D721Med (cell line): ENCODE data around the gene RHBG.

Experiments used
- DNase-seq: peaks from one replicate; pipeline ENCODE4 v3.0.0; 2011; ENCODE audit warnings: low spot score; ENCODE audit not compliant: insufficient read length
- FAIRE-seq: peaks from 2 replicates; lab custom pipeline; 2011; peaks lifted over from hg19 to GRCh38; lab: Jason Lieb, UNC
- CTCF ChIP-seq: IDR thresholded peaks from 2 replicates; pipeline ENCODE4 v1.5.1; 2012; ENCODE audit warnings: mild to moderate bottlenecking, control low read depth; ENCODE audit not compliant: insufficient read depth; ENCODE audit errors: missing control alignments

Gene RHBG

DNA sequence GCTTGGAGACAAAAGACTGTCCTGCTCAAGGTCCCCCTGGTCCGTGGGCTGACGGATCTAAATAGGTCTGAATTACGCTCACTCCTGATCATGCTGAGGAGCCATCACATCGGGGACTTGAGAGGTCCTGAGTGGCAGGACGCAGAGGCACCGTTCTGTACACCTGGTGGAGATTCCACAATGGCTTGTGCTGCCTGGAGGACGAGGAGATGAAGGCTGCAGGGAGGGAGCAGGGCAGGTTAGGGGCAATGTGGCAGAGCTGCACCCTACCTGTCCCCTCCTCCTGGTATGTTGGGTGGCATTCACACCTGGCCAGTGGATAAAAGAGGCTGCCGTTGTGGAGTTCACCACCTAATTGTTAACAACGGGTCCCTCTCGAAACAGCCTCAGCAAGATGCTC, 38.7 kb downstream of the RHBG start:
- TF ChIP-seq CTCF, result no peak
- DNase-seq (no peak), FAIRE-seq (no peak)

DNA sequence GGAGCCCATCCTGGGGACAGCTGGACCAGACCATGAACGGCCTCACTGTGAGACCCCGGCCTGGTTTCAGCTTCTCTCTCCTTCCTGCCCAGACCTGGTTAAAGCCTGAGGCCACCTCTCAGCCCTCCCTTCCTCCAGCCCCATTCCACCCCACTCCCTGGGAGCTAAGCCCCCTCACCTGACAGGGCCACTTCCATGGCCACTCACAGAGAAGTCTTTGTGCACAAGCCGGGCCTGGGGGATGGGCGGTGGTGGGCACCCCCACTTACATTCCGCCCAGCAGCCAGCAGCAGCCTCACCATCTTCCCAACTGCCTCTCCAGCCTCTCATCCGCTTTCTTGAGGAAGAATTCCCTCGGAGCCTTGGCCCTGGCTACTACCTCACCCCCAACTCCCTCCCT, 40.4 kb downstream of the RHBG start:
- DNase-seq (no peak), FAIRE-seq (no peak)
- no peak for TF ChIP-seq CTCF

DNA sequence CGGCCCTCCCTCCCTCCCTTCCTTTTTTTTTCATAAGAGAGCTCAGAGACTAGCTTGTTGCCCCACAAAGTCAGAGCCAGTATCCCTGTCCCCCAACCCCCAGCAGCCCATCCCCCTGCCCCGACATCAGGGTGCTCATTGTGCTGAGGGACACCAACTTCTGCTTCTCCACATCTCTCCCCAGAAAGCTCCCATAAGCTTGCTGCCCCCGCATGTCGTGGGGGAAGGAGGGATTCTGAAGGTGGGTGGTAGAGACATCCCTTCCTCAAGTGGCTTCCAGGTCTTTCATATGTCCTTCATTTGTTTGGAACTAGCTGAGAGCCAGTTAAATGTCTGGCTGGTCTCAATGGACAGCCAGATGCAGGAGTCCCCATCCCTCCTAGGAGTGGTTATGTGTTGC, 41.2 kb downstream of the RHBG start:
- TF ChIP-seq CTCF, result no peak

GRCh38 chr1:156410740-156411139, 41.7 kb downstream of the RHBG start:
- TF ChIP-seq CTCF, result no peak
- FAIRE-seq (no peak), DNase-seq (no peak)

More for the DNA sequence above, 41.2 kb downstream of the RHBG start:
- FAIRE-seq, result no peak
- DNase-seq, result no peak

DNA sequence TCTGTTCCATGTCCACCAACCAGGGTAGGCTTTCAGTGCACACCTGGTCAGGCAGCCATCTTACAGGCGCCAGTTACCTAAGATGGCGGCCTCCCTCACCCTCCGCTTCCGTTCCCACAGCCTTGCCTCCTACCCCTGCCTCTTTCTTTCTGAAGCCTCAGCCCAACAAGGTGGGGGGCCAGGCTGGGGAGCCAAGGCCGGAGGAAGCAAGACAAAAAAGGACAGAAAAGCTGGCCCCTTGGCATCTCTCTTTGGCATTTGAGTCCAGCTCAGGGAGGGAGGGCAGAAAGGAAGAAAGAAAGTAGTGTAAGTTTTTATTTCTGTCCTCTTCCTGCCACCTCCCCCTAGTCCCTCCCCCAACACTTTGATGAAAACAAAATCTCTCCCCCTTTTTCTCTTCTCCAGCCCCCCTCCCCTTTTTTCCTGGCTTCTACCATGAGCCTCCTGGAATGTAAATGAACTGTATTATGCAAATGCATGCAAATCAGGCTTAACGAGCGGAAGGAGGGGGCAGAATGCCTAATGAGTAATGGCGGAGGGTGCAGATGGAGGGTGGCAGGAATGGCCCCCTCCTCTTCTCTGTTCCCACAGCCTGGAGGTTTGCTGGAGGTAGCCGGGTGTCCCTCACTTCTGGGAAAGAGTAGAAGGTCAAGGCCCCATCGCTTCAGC, 43.8 kb downstream of the RHBG start:
- no peak for TF ChIP-seq CTCF
- no peak for FAIRE-seq
- no peak for DNase-seq

DNA sequence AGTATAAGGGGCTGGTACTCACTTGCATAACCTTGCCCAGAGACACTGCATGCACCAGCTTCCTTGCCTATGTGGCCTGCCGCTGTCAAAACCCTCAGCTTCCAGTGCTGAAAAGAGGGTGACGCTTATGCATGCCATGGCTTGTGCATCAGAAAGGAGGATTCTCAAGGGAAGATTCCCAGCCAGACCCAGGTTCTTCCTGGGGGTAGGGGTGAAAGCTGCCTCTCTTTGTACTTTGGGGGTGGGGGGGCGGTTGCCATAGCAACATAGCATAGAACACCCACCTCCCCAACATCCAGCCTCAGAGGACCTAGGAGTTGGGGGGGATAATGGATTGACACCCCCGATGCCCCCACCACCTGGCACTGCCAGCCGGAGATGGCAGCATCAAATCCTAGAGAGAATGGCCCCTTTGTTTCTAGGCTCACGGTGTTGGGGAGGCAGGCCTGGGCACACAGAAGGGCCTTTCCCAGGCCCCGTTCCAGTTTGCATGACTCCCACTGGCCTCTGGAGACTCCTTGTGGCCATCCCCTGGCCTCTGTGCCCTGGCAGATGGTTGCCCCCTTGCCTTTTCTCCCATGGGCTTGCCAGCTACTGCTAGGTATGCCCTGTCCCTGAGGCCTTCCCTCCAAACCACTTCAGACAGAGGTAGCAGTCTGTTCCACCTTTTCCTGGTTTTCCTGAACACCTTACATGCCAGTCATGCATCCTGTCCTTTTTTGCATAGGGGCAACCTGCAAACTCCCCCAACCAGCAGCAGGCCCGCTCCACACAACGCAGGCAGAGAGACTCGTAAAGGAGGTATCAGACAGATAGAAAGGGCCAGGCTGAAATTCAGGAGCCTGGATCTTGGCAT, 44.6 kb downstream of the RHBG start:
- FAIRE-seq, result no peak
- DNase-seq, result no peak
- no peak for TF ChIP-seq CTCF
